Liver (tissue), 9 donors: ENCODE results near the gene METTL21A. TPM values are rescaled to one million over a fixed set of nuclear protein-coding genes. Genes with fewer than 3 reads are reported as not detected.
A peak's percentile ranks its signal among the peaks of the same experiment; 100 is the strongest.

Source experiments
- DNase-seq: peaks from one replicate; pipeline ENCODE4 v3.0.0-alpha.2; 2017; ENCODE audit warnings: low spot score
- H3K27ac ChIP-seq, 2 donors: one replicate each; pipeline ENCODE4 v1.7.0; 2013; ENCODE audit warnings: inconsistent platforms in 2 of 2, low read length in 2 of 2, control low read depth in 1 of 2, low read depth in 1 of 2, mild to moderate bottlenecking in 1 of 2
- H3K27me3 ChIP-seq, 4 donors: one replicate each; pipeline versions ENCODE4 v1.6.1 to v1.7.0; 2013; ENCODE audit warnings: low read length in 3 of 4, inconsistent platforms in 1 of 4, mild to moderate bottlenecking in 1 of 4, moderate library complexity in 1 of 4; ENCODE audit not compliant: control insufficient read depth in 4 of 4, insufficient read depth in 4 of 4
- H3K36me3 ChIP-seq, 4 donors: one replicate each; pipeline versions ENCODE4 v1.6.1 to v1.7.0; 2013; ENCODE audit warnings: low read length in 3 of 4, mild to moderate bottlenecking in 3 of 4, low read depth in 1 of 4, moderate library complexity in 1 of 4; ENCODE audit not compliant: control insufficient read depth in 4 of 4, insufficient read depth in 3 of 4
- H3K4me1 ChIP-seq, 4 donors: one replicate each; pipeline versions ENCODE4 v1.6.1 to v1.7.0; 2013; ENCODE audit warnings: low read length in 3 of 4, mild to moderate bottlenecking in 3 of 4, moderate library complexity in 1 of 4; ENCODE audit not compliant: control insufficient read depth in 4 of 4, insufficient read depth in 4 of 4
- H3K4me3 ChIP-seq, 3 donors: one replicate each; pipeline versions ENCODE4 v1.6.1 to v1.7.0; 2013; ENCODE audit warnings: low read length in 3 of 3, control low read depth in 1 of 3, low read depth in 1 of 3, mild to moderate bottlenecking in 1 of 3
- H3K9ac ChIP-seq, 2 donors: one replicate each; pipeline ENCODE4 v1.7.0; 2013; ENCODE audit warnings: low read length in 2 of 2, mild to moderate bottlenecking in 2 of 2, moderate library complexity in 2 of 2, control low read depth in 1 of 2, low read depth in 1 of 2
- H3K9me3 ChIP-seq, 4 donors: one replicate each; pipeline versions ENCODE4 v1.6.1 to v1.7.0; 2013; ENCODE audit warnings: low read length in 3 of 4; ENCODE audit not compliant: control insufficient read depth in 4 of 4
- ATF3 ChIP-seq: IDR thresholded peaks from 2 replicates; pipeline ENCODE4 v1.6.1; 2016; ENCODE audit warnings: antibody characterized with exemption
- CTCF ChIP-seq: fragments of 150-350 bp; IDR thresholded peaks from 2 replicates; pipeline ENCODE4 v1.5.1; 2017; ENCODE audit warnings: improper control_type of control experiment, low read depth, low read length; ENCODE audit not compliant: missing input control
- EGR1 ChIP-seq, 2 donors: IDR thresholded peaks; 2 replicates each; pipeline ENCODE4 v1.6.1; 2016 to 2018; ENCODE audit warnings: antibody characterized with exemption in 2 of 2, low read depth in 2 of 2
- FOXA1 ChIP-seq: IDR thresholded peaks from 2 replicates; pipeline ENCODE4 v1.6.1; 2016; ENCODE audit warnings: antibody characterized with exemption
- FOXA2 ChIP-seq: IDR thresholded peaks from 2 replicates; pipeline ENCODE4 v1.6.1; 2016; ENCODE audit warnings: antibody characterized with exemption
- GABPA ChIP-seq, 2 donors: IDR thresholded peaks in 1 of 2; conservative IDR thresholded peaks in 1 of 2; 2 replicates each; pipeline ENCODE4 v1.6.1; 2016; ENCODE audit warnings: antibody characterized with exemption in 2 of 2, mild to moderate bottlenecking in 1 of 2, moderate library complexity in 1 of 2
- HNF4G ChIP-seq: IDR thresholded peaks from 2 replicates; pipeline ENCODE4 v1.6.1; 2016; ENCODE audit warnings: antibody characterized with exemption
- JUND ChIP-seq, 2 donors: IDR thresholded peaks; 2 replicates each; pipeline ENCODE4 v1.6.1; 2016; ENCODE audit warnings: antibody characterized with exemption in 2 of 2
- NR2F2 ChIP-seq: IDR thresholded peaks from 2 replicates; pipeline ENCODE4 v1.6.1; 2016; ENCODE audit warnings: antibody characterized with exemption
- RAD21 ChIP-seq, 2 donors: IDR thresholded peaks; 2 replicates each; pipeline ENCODE4 v1.6.1; 2016; ENCODE audit warnings: antibody characterized with exemption in 2 of 2, mild to moderate bottlenecking in 2 of 2
- REST ChIP-seq: IDR thresholded peaks from 2 replicates; pipeline ENCODE4 v1.6.1; 2016; ENCODE audit warnings: antibody characterized with exemption, mild to moderate bottlenecking
- SP1 ChIP-seq: IDR thresholded peaks from 2 replicates; pipeline ENCODE4 v1.6.1; 2018; ENCODE audit warnings: antibody characterized with exemption, mild to moderate bottlenecking
- TAF1 ChIP-seq: conservative IDR thresholded peaks from 2 replicates; pipeline ENCODE4 v1.6.1; 2016; ENCODE audit warnings: antibody characterized with exemption, mild to moderate bottlenecking
- YY1 ChIP-seq: IDR thresholded peaks from 2 replicates; pipeline ENCODE4 v1.6.1; 2016; ENCODE audit warnings: antibody characterized with exemption, mild to moderate bottlenecking
- ZBTB33 ChIP-seq: IDR thresholded peaks from 2 replicates; pipeline ENCODE4 v1.6.1; 2016; ENCODE audit warnings: antibody characterized with exemption
- WGBS: extraction: QIAGEN DNeasy Blood & Tissue Kit; methylation state at CpG from one replicate; pipeline ENCODE4 v1.1.7; 2013; 5-methylcytosine and 5-hydroxymethylcytosine counted together
- polyA plus RNA-seq, 2 donors: library from polyadenylated mRNA; stranded (reverse) in 1 of 2; unstranded in 1 of 2; fragments of 200-250 nt in 1 of 2; fragments of >200 nt in 1 of 2; fragmentation: Nextera tagmentation in 1 of 2; extraction: Ambion mirVana in 1 of 2; gene quantifications; one replicate each; pipeline versions ENCODE4 v1.2.1 to v1.2.3, GENCODE V29; 2013 to 2015
- total RNA-seq, 2 donors: library from RNA; depleted of rRNA; stranded (reverse); fragments of >200 nt; gene quantifications; one replicate each; pipeline ENCODE4 v1.2.3, GENCODE V29; 2014
- donor health status: healthy.
- donor health status: healthy.
- donor health status: healthy.
- donor health status: healthy.
- donor health status: healthy.

METTL21A gene
- total and polyA plus RNA-seq, 4 donors: 10.0 to 27.4 (median 12.3) TPM

GRCh38 chr2:207619764-207620203 is 5.4 kb downstream of the METTL21A start:
- no peak overlapping the region for H3K9ac ChIP-seq
- H3K27me3 ChIP-seq: no peaks in the 10 kb centered on the region
- no peak overlapping the region for H3K27ac ChIP-seq
- H3K4me1 ChIP-seq: peaks cover 0 to 13% (median 9%) of the 10 kb centered on the region in 4 donors
- H3K4me3 ChIP-seq: no peak overlapping the region
- H3K9me3 ChIP-seq: no peaks in the 10 kb centered on the region
- DNase-seq: no peak
- TF ChIP-seq ATF3 (no peak), REST (no peak), FOXA1 (no peak), ZBTB33 (no peak), FOXA2 (no peak), RAD21 (IDR thresholded peaks at IDR 0.05) (no peak), YY1 (no peak), JUND (IDR thresholded peaks at IDR 0.05) (no peak), EGR1 (IDR thresholded peaks at IDR 0.05; ENCODE audit: low read depth in 2 of 2) (no peak), HNF4G (no peak), SP1 (no peak), TAF1 (no peak), GABPA (IDR thresholded peaks at IDR 0.05 in 1 of 2, conservative IDR thresholded peaks at IDR 0.05 in 1 of 2) (no peak), CTCF (no peak)
- 62% methylated on average over 4 of the region's 4 CpGs for WGBS
- peaks cover 3 to 15% (median 9%) of the 10 kb centered on the region in 4 donors for H3K36me3 ChIP-seq

GRCh38 chr2:207617011-207617671 is 8.1 kb downstream of the METTL21A start:
- Histone ChIP-seq H3K4me1 (peaks cover 0 to 4% (median 0%) of the 10 kb centered on the region in 4 donors), H3K9me3 (no peaks in the 10 kb centered on the region), H3K27ac (peak overlapping the region; percentile 35 to 48), H3K4me3 (no peak overlapping the region), H3K27me3 (no peaks in the 10 kb centered on the region), H3K9ac (no peak overlapping the region), H3K36me3 (peaks cover 3 to 20% (median 9%) of the 10 kb centered on the region in 4 donors)
- no peak for DNase-seq
- TF ChIP-seq NR2F2 (peak; percentile 68), EGR1 (IDR thresholded peaks at IDR 0.05; ENCODE audit: low read depth in 2 of 2) (no peak), JUND (IDR thresholded peaks at IDR 0.05) (peak in 1 of 2 donors; percentile 49)
- WGBS: 80% methylated on average over 6 of the region's 6 CpGs
